Breast epithelium (tissue), 3 donors: Measurements from ENCODE around the gene RNF187.

Experiments
- CTCF ChIP-seq, 3 donors: fragments of 450-650 bp; IDR thresholded peaks; one replicate each; pipeline ENCODE4 v1.5.1; 2016 to 2017; ENCODE audit warnings: antibody characterized with exemption in 3 of 3, mild to moderate bottlenecking in 3 of 3, moderate library complexity in 3 of 3
- POLR2A ChIP-seq: fragments of 450-650 bp; IDR thresholded peaks from one replicate; pipeline ENCODE4 v1.6.1; 2016; ENCODE audit warnings: antibody characterized with exemption, mild to moderate bottlenecking, moderate library complexity
- POLR2AphosphoS5 ChIP-seq, 3 donors: sonication (generic); formaldehyde crosslinking; IDR thresholded peaks; one replicate each; pipeline ENCODE4 v1.6.1; 2017; ENCODE audit warnings: antibody characterized with exemption in 3 of 3

GRCh38 chr1:228454238-228454637 lies 32.9 kb upstream of the RNF187 start:
- TF ChIP-seq POLR2A (no peak), CTCF (IDR thresholded peaks at IDR 0.05) (no peak), POLR2AphosphoS5 (IDR thresholded peaks at IDR 0.05) (no peak)
